ENCODE measurements around the gene GKAP1. TPM values are rescaled to one million over a fixed set of nuclear protein-coding genes. Genes with fewer than 3 reads are reported as not detected.

Gene GKAP1
- total and polyA plus RNA-seq, 2 of the 13 experiments (the other 11 are each of a cell fraction or from before 2014, with no cell fraction given), result 5.6 to 6.1 TPM

- TF ChIP-seq PRDM15 (CRISPR knock-in tag; IDR thresholded peaks at IDR 0.05) (no peak), NFKB2 (CRISPR knock-in tag; IDR thresholded peaks at IDR 0.05; ENCODE audit: borderline replicate concordance) (no peak), ZNF709 (CRISPR knock-in tag; IDR thresholded peaks at IDR 0.05) (no peak), ZBTB14 (CRISPR knock-in tag; IDR thresholded peaks at IDR 0.05) (no peak), NFE2L2 (IDR thresholded peaks at IDR 0.05; ENCODE audit: low read length) (no peak), ZNF878 (CRISPR knock-in tag; IDR thresholded peaks at IDR 0.05) (no peak), ZNF367 (CRISPR knock-in tag; IDR thresholded peaks at IDR 0.05; ENCODE audit: borderline replicate concordance) (no peak), ZSCAN5A (CRISPR knock-in tag; IDR thresholded peaks at IDR 0.05; ENCODE audit: borderline replicate concordance) (no peak), HNRNPUL1 (IDR thresholded peaks at IDR 0.05; ENCODE audit: low read depth, low read length) (no peak), ZBTB46 (CRISPR knock-in tag; IDR thresholded peaks at IDR 0.05; ENCODE audit: borderline replicate concordance) (no peak), ESRRA (CRISPR knock-in tag; IDR thresholded peaks at IDR 0.05; ENCODE audit: low read depth) (no peak), ARID3A (IDR thresholded peaks at IDR 0.05; ENCODE audit: low read depth, low read length) (no peak)
These were observed 39.4 kb downstream of the GKAP1 start (continued) for GRCh38 chr9:83778164-83778563.

Data from HepG2 (cell line).